ENCODE results near the gene TSPAN16. TPM values are rescaled to one million over a fixed set of nuclear protein-coding genes. Genes with fewer than 3 reads are reported as not detected.

TSPAN16 gene
- total and polyA plus RNA-seq, 2 donors (not counting 3 experiments of a cell fraction or from before 2014, with no cell fraction given): not detected

DNA sequence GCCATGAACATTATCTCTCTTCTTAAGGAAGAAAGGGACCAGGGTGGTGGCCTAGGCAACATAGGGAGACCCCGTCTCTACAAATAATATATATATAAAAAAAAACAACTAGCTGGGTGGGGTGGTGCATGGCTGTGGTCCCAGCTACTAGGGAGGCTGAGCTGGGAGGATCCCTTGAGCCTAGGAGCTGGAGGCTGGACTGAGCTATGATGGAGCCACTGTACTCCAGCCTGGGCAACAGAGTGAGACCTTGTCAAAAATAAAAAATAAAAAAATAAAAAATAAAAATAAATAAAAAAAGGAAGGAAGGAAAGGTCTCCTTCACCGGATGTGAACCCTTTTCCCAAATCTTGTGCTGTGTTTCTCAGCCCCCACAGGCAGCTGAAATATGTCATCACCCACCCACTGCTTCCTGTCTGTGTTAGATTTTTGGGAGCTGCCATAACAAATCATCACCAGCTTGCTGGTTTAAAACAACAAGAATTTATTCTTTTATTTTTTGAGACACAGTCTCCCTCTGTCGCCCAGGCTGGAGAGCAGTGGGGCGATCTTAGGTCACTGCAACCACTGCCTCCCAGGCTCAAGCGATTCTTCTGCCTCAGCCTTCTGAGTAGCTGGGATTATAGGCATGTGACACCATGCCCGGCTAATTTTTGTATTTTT lies 9.5 kb upstream of the TSPAN16 start:
- H3K79me2 ChIP-seq (ENCODE audit: control insufficient read depth, insufficient read depth, low read length): no peaks in the 10 kb centered on the region
- no peak overlapping the region for H3K4me3 ChIP-seq (replicated peaks in 1 of 3; ENCODE audit: insufficient read depth in 1 of 3, low read depth in 1 of 3, low read length in 3 of 3)
- dilution Hi-C loops (cut with MboI; ENCODE audit: extremely low pct_ligation_motif_present, low sequenced_read_pairs) (no loop called here), intact Hi-C loops (cut with micrococcal nuclease) (loop anchor here (1.0 kb wide), 2 partner anchors 17 to 43 kb away; no protein-coding TSS in a partner anchor)
- no peak overlapping the region for H3K9ac ChIP-seq (replicated peaks; ENCODE audit: extremely low read depth, insufficient read depth, low read length)
- no peak overlapping the region for H3K4me2 ChIP-seq (ENCODE audit: insufficient read depth, low read length)
- no peak overlapping the region for H3K27ac ChIP-seq (ENCODE audit: insufficient read depth, low read depth, low read length)
- no peak overlapping the region for H2AFZ ChIP-seq (ENCODE audit: low read depth, low read length)
- TF ChIP-seq POLR2AphosphoS5 (IDR thresholded peaks at IDR 0.05; ENCODE audit: insufficient read depth, low read depth, low read length): peak; percentile 41
- TF ChIP-seq, protein P1, sequence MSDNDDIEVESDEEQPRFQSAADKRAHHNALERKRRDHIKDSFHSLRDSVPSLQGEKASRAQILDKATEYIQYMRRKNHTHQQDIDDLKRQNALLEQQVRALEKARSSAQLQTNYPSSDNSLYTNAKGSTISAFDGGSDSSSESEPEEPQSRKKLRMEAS (IDR thresholded peaks at IDR 0.05; ENCODE audit: insufficient read depth, insufficient read length): no peak
- TF ChIP-seq, protein P2, sequence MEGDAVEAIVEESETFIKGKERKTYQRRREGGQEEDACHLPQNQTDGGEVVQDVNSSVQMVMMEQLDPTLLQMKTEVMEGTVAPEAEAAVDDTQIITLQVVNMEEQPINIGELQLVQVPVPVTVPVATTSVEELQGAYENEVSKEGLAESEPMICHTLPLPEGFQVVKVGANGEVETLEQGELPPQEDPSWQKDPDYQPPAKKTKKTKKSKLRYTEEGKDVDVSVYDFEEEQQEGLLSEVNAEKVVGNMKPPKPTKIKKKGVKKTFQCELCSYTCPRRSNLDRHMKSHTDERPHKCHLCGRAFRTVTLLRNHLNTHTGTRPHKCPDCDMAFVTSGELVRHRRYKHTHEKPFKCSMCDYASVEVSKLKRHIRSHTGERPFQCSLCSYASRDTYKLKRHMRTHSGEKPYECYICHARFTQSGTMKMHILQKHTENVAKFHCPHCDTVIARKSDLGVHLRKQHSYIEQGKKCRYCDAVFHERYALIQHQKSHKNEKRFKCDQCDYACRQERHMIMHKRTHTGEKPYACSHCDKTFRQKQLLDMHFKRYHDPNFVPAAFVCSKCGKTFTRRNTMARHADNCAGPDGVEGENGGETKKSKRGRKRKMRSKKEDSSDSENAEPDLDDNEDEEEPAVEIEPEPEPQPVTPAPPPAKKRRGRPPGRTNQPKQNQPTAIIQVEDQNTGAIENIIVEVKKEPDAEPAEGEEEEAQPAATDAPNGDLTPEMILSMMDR (IDR thresholded peaks at IDR 0.05; ENCODE audit: extremely low read depth in 1 of 2, insufficient read depth in 1 of 2, low read depth in 1 of 2, low read length in 2 of 2): peak in 1 of 2 donors; percentile 15
- CTCF ChIA-PET: interaction anchor here (0.6 to 6.0 kb wide), 16 partner anchors 8 to 196 kb away, joined by 3 to 49 read pairs (median 8); partner anchors contain the start of genes CCDC159, SWSAP1 and TMEM205
- no peaks in the 10 kb centered on the region for H4K20me1 ChIP-seq (replicated peaks; ENCODE audit: control insufficient read depth, extremely low read depth, insufficient read depth, low read length)
- peaks cover 11% of the 10 kb centered on the region for H3K4me1 ChIP-seq (ENCODE audit: control insufficient read depth, extremely low read depth, insufficient read depth, low read length)
- H3K9me3 ChIP-seq (replicated peaks; ENCODE audit: control insufficient read depth, insufficient read depth, low read length): no peaks in the 10 kb centered on the region
- DNase-seq (ENCODE audit: low read depth, low spot score): peak; percentile 75
- H3K36me3 ChIP-seq (ENCODE audit: control insufficient read depth in 2 of 2, extremely low read depth in 1 of 2, insufficient read depth in 2 of 2, low read length in 2 of 2): no peaks in the 10 kb centered on the region
- FAIRE-seq: peak; percentile 82
- H3K27me3 ChIP-seq (ENCODE audit: control insufficient read depth in 2 of 2, insufficient read depth in 2 of 2, low read length in 2 of 2): no peaks in the 10 kb centered on the region
- H3K9me1 ChIP-seq (replicated peaks; ENCODE audit: control insufficient read depth, extremely low read depth, insufficient read depth, low read length): no peaks in the 10 kb centered on the region
- BruUV-seq (replicated peaks): no TSS peak
- POLR2A ChIA-PET: interaction anchor here (0.9 to 1.1 kb wide), 2 partner anchors 22 to 27 kb away, joined by 4 to 5 read pairs; no protein-coding TSS in a partner anchor

DNA sequence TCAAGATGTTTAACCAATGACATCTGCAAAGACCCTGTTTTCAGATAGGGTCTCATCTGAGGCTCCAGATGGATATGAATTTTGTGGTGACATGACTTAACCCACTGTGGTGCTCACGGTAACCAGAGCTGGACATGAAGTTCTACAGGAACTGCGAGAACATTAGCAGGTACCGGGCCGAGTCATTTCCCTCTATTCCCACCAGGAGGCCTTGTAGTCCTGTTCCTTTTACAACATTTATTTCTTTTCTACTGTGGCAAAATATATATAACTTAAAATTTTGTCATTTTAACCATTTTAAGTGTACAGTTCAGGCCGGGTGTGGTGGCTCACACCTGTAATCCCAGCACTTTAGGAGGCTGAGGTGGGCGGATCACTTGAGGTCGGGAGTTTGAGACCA lies 7.6 kb upstream of the TSPAN16 start:
- Histone ChIP-seq H2AFZ (ENCODE audit: low read depth, low read length) (peak overlapping the region; percentile 46), H3K36me3 (ENCODE audit: control insufficient read depth in 2 of 2, extremely low read depth in 1 of 2, insufficient read depth in 2 of 2, low read length in 2 of 2) (no peaks in the 10 kb centered on the region), H3K27me3 (ENCODE audit: control insufficient read depth in 2 of 2, insufficient read depth in 2 of 2, low read length in 2 of 2) (no peaks in the 10 kb centered on the region), H3K4me3 (replicated peaks in 1 of 3; ENCODE audit: insufficient read depth in 1 of 3, low read depth in 1 of 3, low read length in 3 of 3) (no peak overlapping the region), H3K9me3 (replicated peaks; ENCODE audit: control insufficient read depth, insufficient read depth, low read length) (no peaks in the 10 kb centered on the region), H3K79me2 (ENCODE audit: control insufficient read depth, insufficient read depth, low read length) (no peaks in the 10 kb centered on the region), H3K4me1 (ENCODE audit: control insufficient read depth, extremely low read depth, insufficient read depth, low read length) (peaks cover 11% of the 10 kb centered on the region), H3K9me1 (replicated peaks; ENCODE audit: control insufficient read depth, extremely low read depth, insufficient read depth, low read length) (no peaks in the 10 kb centered on the region), H3K27ac (ENCODE audit: insufficient read depth, low read depth, low read length) (no peak overlapping the region), H3K9ac (replicated peaks; ENCODE audit: extremely low read depth, insufficient read depth, low read length) (no peak overlapping the region), H3K4me2 (ENCODE audit: insufficient read depth, low read length) (no peak overlapping the region), H4K20me1 (replicated peaks; ENCODE audit: control insufficient read depth, extremely low read depth, insufficient read depth, low read length) (no peaks in the 10 kb centered on the region)
- dilution Hi-C loops (cut with MboI; ENCODE audit: extremely low pct_ligation_motif_present, low sequenced_read_pairs) (no loop called here), intact Hi-C loops (cut with micrococcal nuclease) (no loop called here)
- FAIRE-seq: peak; percentile 4
- DNase-seq (ENCODE audit: low read depth, low spot score): peak; percentile 38
- ChIA-PET CTCF (interaction anchor here (0.6 to 6.0 kb wide), 7 partner anchors 9 to 300 kb away, joined by 3 to 28 read pairs (median 5); no protein-coding TSS in a partner anchor), POLR2A (no interaction called here)
- TF ChIP-seq, protein P2 (IDR thresholded peaks at IDR 0.05; ENCODE audit: extremely low read depth in 1 of 2, insufficient read depth in 1 of 2, low read depth in 1 of 2, low read length in 2 of 2): peak; percentile 38 to 54
- TF ChIP-seq EZH2 (IDR thresholded peaks at IDR 0.05; ENCODE audit: borderline replicate concordance, low read depth, low read length, severe bottlenecking): no peak
- no peak for TF ChIP-seq FOS (IDR thresholded peaks at IDR 0.05; ENCODE audit: borderline replicate concordance, insufficient read depth, low read length)
- no peak for TF ChIP-seq MYC (IDR thresholded peaks at IDR 0.05; ENCODE audit: low read depth, low read length)
- BruUV-seq (replicated peaks): no TSS peak
